Karpas-422 (cell line): ENCODE data around the gene USP17L11. TPM values are rescaled to one million over a fixed set of nuclear protein-coding genes. Genes with fewer than 3 reads are reported as not detected.
"Not testable (repeated sequence)": the region's sequence is repeated elsewhere in the genome, so short reads cannot be mapped to it uniquely, and the experiment has no call there.

ENCODE experiments used
- DNase-seq: peaks from one replicate; pipeline ENCODE4 v3.0.0-alpha.2; 2015
- H2AFZ ChIP-seq: fragments of 200-600 bp; sonication (generic); 2 replicates; pipeline ENCODE4 v1.6.1; 2014; ENCODE audit warnings: antibody characterized with exemption, low read length, mixed read lengths
- H3K27ac ChIP-seq: fragments of 200-600 bp; sonication (generic); 2 replicates; pipeline ENCODE4 v1.5.1; 2014; ENCODE audit warnings: mild to moderate bottlenecking, low read length, moderate library complexity
- H3K27me3 ChIP-seq: fragments of 200-600 bp; sonication (generic); 2 replicates; pipeline ENCODE4 v1.6.1; 2014; ENCODE audit warnings: low read length, mixed read lengths
- H3K36me3 ChIP-seq: fragments of 200-600 bp; sonication (generic); 2 replicates; pipeline ENCODE4 v1.6.1; 2014; ENCODE audit warnings: low read length, mixed read lengths; ENCODE audit not compliant: insufficient read depth
- H3K4me1 ChIP-seq: fragments of 200-600 bp; sonication (generic); 2 replicates; pipeline ENCODE4 v1.6.1; 2014; ENCODE audit warnings: mild to moderate bottlenecking, low read length, mixed read lengths
- H3K4me2 ChIP-seq: fragments of 200-600 bp; sonication (generic); 2 replicates; pipeline ENCODE4 v1.6.1; 2014; ENCODE audit warnings: low read length, low read depth, mild to moderate bottlenecking; ENCODE audit not compliant: poor library complexity, severe bottlenecking
- H3K4me3 ChIP-seq: fragments of 200-600 bp; sonication (generic); 2 replicates; pipeline ENCODE4 v1.5.1; 2014; ENCODE audit warnings: mild to moderate bottlenecking, antibody characterized with exemption, low read length, mixed read lengths
- H3K79me2 ChIP-seq: fragments of 200-600 bp; sonication (generic); 2 replicates; pipeline ENCODE4 v1.6.1; 2014; ENCODE audit warnings: mild to moderate bottlenecking, low read length, mixed read lengths
- H3K9ac ChIP-seq: fragments of 200-600 bp; sonication (generic); 2 replicates; pipeline ENCODE4 v1.6.0; 2014; ENCODE audit warnings: low read length
- H3K9me2 ChIP-seq: fragments of 200-600 bp; sonication (generic), shearing (Covaris generic); replicated peaks from 2 replicates; pipeline ENCODE4 v1.6.0; 2014; ENCODE audit warnings: mild to moderate bottlenecking, low read length, moderate library complexity; ENCODE audit not compliant: insufficient read depth
- H3K9me3 ChIP-seq: fragments of 300-700, 200-600 bp; sonication (generic); 2 replicates; pipeline ENCODE4 v1.6.1; 2014; ENCODE audit warnings: low read length, mixed read lengths
- H4K20me1 ChIP-seq: fragments of 200-600 bp; sonication (generic); 2 replicates; pipeline ENCODE4 v1.6.1; 2014; ENCODE audit warnings: mild to moderate bottlenecking, antibody characterized with exemption, low read length, low read depth; ENCODE audit not compliant: insufficient read depth
- total RNA-seq: library from RNA; depleted of rRNA; stranded (reverse); fragments of >200 nt; shearing (Covaris generic); gene quantifications from 2 replicates; pipeline ENCODE4 v1.2.3, GENCODE V29; 2014; ENCODE audit warnings: low replicate concordance; rRNA removed

Gene USP17L11, protein sequence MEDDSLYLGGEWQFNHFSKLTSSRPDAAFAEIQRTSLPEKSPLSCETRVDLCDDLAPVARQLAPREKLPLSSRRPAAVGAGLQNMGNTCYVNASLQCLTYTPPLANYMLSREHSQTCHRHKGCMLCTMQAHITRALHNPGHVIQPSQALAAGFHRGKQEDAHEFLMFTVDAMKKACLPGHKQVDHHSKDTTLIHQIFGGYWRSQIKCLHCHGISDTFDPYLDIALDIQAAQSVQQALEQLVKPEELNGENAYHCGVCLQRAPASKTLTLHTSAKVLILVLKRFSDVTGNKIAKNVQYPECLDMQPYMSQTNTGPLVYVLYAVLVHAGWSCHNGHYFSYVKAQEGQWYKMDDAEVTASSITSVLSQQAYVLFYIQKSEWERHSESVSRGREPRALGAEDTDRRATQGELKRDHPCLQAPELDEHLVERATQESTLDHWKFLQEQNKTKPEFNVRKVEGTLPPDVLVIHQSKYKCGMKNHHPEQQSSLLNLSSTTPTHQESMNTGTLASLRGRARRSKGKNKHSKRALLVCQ
- total RNA-seq: not detected in 2 replicates

DNA sequence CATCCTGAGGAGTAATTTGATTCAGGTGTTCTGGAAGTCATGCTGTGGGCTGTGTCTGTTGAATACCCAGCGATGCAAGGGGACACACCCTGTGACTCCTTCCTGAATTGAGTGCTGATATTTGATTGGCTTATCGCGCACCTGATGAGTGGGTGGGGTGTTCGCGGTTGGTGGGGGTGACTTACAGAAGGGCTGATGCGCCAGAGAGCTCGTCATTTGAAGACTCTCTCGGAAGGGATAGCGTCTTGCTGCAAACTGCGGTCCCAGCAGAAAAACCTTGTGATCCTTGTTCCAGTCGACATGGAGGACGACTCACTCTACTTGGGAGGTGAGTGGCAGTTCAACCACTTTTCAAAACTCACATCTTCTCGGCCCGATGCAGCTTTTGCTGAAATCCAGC is at the start of gene USP17L11:
Gene USP17L11 (plus strand): TSS at position 301 of the 400 bp plus-strand sequence. CDS start 0 bp downstream, at position 301.
- not testable (repeated sequence) for H3K9me3 ChIP-seq, H3K36me3 ChIP-seq, H2AFZ ChIP-seq, H3K4me2 ChIP-seq, H3K4me3 ChIP-seq, H3K4me1 ChIP-seq, H4K20me1 ChIP-seq, H3K9ac ChIP-seq, DNase-seq, H3K27me3 ChIP-seq, H3K79me2 ChIP-seq, H3K27ac ChIP-seq, H3K9me2 ChIP-seq

DNA sequence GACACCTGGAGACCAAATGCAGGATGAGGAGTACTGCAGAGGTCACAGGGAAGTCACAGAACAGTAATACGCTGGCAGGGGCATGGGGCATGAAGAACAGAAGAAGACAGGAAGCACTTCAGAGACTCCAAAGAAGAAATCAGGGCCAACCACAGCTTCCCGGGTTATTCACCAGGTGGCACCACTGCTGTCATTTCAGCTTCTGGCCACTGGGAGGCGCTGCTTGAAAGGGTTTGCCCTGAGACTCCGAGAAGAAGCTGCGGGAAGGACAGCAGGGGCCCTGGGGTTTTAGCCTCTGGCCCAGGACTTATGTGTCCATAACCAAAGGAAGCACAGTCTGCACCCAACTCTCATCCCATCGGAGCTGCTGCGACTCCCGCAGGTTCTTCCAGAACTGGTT is 49.2 kb upstream of the USP17L11 start:
- H3K4me3 ChIP-seq, H3K4me2 ChIP-seq, H3K9ac ChIP-seq: not testable (repeated sequence)

DNA sequence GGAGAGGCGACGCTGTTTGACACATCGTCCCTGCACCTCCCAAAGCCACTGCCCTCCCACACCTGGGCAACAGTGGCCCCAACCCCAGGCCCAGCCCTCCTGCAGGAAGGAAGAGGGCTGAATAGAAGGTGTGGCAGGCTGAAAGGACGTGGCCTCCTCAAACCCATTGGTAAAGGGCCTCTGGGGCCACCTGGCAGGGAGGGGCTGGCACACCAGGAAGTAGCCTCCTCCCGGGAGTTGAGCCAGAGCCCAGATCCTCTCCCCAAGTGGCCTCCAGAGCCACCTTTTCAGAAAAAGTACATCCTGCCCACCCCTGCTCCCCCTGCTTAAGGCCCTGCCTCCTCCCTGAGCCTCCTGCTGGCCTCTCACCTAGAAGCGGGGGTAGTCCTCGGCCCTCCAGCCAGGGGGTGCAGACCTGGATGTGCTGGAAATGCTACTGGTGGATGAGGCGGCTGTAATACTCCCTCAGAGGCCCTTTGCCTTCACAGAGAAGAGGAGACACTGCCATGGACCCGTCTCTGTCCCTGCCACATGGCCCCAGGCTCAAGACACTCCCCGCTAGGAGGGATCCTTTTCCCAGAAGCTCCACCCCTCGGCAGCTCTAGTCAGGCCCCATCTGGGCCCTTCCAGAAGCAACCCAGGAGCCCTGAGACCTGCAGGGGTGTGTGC is 45.3 kb upstream of the USP17L11 start, which contains the start of gene FAM90A26:
Gene FAM90A26 (plus strand): TSS at position 619 of the 669 bp plus-strand sequence. CDS start 2,764 bp downstream, outside the sequence.
- DNase-seq: not testable (repeated sequence)

More for the DNA sequence above, 49.2 kb upstream of the USP17L11 start:
- H2AFZ ChIP-seq, H4K20me1 ChIP-seq, H3K27ac ChIP-seq, H3K27me3 ChIP-seq, H3K36me3 ChIP-seq, H3K9me2 ChIP-seq, H3K4me1 ChIP-seq, H3K79me2 ChIP-seq, DNase-seq, H3K9me3 ChIP-seq: not testable (repeated sequence)

DNA sequence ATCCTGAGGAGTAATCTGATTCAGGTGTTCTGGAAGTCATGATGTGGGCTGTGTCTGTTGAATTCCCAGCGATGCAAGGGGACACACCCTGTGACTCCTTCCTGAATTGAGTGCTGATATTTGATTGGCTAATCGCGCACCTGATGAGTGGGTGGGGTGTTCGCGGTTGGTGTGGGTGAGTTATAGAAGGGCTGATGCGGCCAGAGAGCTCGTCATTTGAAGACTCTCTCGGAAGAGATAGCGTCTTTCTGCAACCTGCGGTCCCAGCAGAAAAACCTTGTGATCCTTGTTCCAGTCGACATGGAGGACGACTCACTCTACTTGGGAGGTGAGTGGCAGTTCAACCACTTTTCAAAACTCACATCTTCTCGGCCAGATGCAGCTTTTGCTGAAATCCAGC is 4.8 kb upstream of the USP17L11 start, which contains the start of gene USP17L10:
Gene USP17L10 (plus strand): TSS at position 301 of the 400 bp plus-strand sequence. CDS start 0 bp downstream, at position 301.
- H3K4me3 ChIP-seq, H3K9me2 ChIP-seq, H3K4me2 ChIP-seq, H3K27ac ChIP-seq, H3K9ac ChIP-seq, H3K4me1 ChIP-seq, H3K27me3 ChIP-seq, H3K9me3 ChIP-seq, H3K36me3 ChIP-seq, H2AFZ ChIP-seq, H3K79me2 ChIP-seq, DNase-seq, H4K20me1 ChIP-seq: not testable (repeated sequence)

More for the DNA sequence above, 45.3 kb upstream of the USP17L11 start, which contains the start of gene FAM90A26:
- not testable (repeated sequence) for H3K36me3 ChIP-seq, H4K20me1 ChIP-seq, H3K27me3 ChIP-seq, H3K9me2 ChIP-seq, H3K27ac ChIP-seq, H3K79me2 ChIP-seq, H2AFZ ChIP-seq, H3K4me2 ChIP-seq, H3K9ac ChIP-seq, H3K9me3 ChIP-seq, H3K4me3 ChIP-seq, H3K4me1 ChIP-seq

DNA sequence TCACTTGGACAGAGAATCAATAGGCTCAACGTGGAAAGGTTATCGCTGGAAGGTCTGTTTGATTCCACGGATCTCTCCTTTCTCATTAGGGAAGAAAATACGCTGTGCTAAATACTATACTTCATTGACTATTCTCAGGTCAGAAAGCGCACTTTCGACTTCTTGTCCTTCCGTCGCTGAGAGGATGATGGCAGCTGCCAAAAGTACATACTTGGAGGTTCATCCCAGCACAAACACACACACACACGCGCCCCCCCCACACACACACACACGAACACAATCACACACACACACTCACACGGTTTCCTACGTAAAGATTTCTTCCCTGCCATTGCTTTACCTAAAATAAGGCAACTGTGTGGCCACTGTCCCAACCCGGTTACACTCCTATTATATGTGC is 504 bp upstream of the USP17L11 start:
- H3K27ac ChIP-seq, H3K4me3 ChIP-seq, H3K4me1 ChIP-seq, H3K79me2 ChIP-seq, DNase-seq, H3K36me3 ChIP-seq, H2AFZ ChIP-seq, H3K4me2 ChIP-seq, H3K9ac ChIP-seq, H3K27me3 ChIP-seq, H3K9me2 ChIP-seq, H4K20me1 ChIP-seq, H3K9me3 ChIP-seq: not testable (repeated sequence)

DNA sequence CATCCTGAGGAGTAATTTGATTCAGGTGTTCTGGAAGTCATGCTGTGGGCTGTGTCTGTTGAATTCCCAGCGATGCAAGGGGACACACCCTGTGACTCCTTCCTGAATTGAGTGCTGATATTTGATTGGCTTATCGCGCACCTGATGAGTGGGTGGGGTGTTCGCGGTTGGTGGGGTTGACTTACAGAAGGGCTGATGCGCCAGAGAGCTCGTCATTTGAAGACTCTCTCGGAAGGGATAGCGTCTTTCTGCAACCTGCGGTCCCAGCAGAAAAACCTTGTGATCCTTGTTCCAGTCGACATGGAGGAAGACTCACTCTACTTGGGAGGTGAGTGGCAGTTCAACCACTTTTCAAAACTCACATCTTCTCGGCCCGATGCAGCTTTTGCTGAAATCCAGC is 4.6 kb downstream of the USP17L11 start, which contains the start of gene USP17L12:
Gene USP17L12 (plus strand): TSS at position 301 of the 400 bp plus-strand sequence. CDS start 0 bp downstream, at position 301.
- H2AFZ ChIP-seq, H3K79me2 ChIP-seq, H3K27ac ChIP-seq, H3K27me3 ChIP-seq, H3K4me1 ChIP-seq, H3K4me3 ChIP-seq, H4K20me1 ChIP-seq, H3K9me3 ChIP-seq, DNase-seq, H3K9ac ChIP-seq, H3K9me2 ChIP-seq, H3K4me2 ChIP-seq, H3K36me3 ChIP-seq: not testable (repeated sequence)

DNA sequence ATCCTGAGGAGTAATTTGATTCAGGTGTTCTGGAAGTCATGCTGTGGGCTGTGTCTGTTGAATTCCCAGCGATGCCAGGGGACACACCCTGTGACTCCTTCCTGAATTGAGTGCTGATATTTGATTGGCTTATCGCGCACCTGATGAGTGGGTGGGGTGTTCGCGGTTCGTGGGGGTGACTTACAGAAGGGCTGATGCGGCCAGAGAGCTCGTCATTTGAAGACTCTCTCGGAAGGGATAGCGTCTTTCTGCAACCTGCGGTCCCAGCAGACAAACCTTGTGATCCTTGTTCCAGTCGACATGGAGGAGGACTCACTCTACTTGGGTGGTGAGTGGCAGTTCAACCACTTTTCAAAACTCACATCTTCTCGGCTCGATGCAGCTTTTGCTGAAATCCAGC is 9.4 kb downstream of the USP17L11 start, which contains the start of gene USP17L13:
Gene USP17L13 (plus strand): TSS at position 301 of the 400 bp plus-strand sequence. CDS start 0 bp downstream, at position 301.
- not testable (repeated sequence) for H4K20me1 ChIP-seq, H3K9me3 ChIP-seq, H2AFZ ChIP-seq, H3K9ac ChIP-seq, H3K27me3 ChIP-seq, H3K36me3 ChIP-seq, H3K27ac ChIP-seq, H3K79me2 ChIP-seq, H3K4me1 ChIP-seq, H3K9me2 ChIP-seq, H3K4me2 ChIP-seq, DNase-seq, H3K4me3 ChIP-seq

DNA sequence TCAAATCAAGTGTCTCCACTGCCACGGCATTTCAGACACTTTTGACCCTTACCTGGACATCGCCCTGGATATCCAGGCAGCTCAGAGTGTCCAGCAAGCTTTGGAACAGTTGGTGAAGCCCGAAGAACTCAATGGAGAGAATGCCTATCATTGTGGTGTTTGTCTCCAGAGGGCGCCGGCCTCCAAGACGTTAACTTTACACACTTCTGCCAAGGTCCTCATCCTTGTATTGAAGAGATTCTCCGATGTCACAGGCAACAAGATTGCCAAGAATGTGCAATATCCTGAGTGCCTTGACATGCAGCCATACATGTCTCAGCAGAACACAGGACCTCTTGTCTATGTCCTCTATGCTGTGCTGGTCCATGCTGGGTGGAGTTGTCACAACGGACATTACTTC is 15.0 kb downstream of the USP17L11 start:
- H3K27ac ChIP-seq, H3K4me1 ChIP-seq, H3K4me3 ChIP-seq, H3K36me3 ChIP-seq, H3K9me2 ChIP-seq, DNase-seq, H3K79me2 ChIP-seq, H3K27me3 ChIP-seq, H3K9me3 ChIP-seq, H3K9ac ChIP-seq, H4K20me1 ChIP-seq, H2AFZ ChIP-seq, H3K4me2 ChIP-seq: not testable (repeated sequence)
